Esophagus muscularis mucosa (tissue), 4 donors: ENCODE results near the gene CCNY. TPM values are rescaled to one million over a fixed set of nuclear protein-coding genes. Genes with fewer than 3 reads are reported as not detected.

ENCODE experiments used
- DNase-seq: peaks from one replicate; pipeline ENCODE4 v3.0.0-alpha.2; 2017; ENCODE audit errors: extremely low spot score
- H3K27ac ChIP-seq, 4 donors: fragments of 200-600 bp; sonication (generic); replicated peaks in 1 of 4; 1 replicate in 3 of 4; 2 replicates in 1 of 4; pipeline ENCODE4 v1.5.1; 2016 to 2019; ENCODE audit warnings: mild to moderate bottlenecking in 1 of 4
- H3K27me3 ChIP-seq, 4 donors: fragments of 200-600 bp; sonication (generic); one replicate each; pipeline versions ENCODE4 v1.5.1 to v1.6.0; 2016 to 2019
- H3K36me3 ChIP-seq, 4 donors: fragments of 200-600 bp; sonication (generic); one replicate each; pipeline ENCODE4 v1.5.1; 2016 to 2019
- H3K4me1 ChIP-seq, 4 donors: fragments of 200-600 bp; sonication (generic); one replicate each; pipeline ENCODE4 v1.5.1; 2016 to 2019
- H3K4me3 ChIP-seq, 4 donors: fragments of 200-600 bp; sonication (generic); 1 replicate in 2 of 4; 2 replicates in 2 of 4; pipeline ENCODE4 v1.5.1; 2016 to 2019; ENCODE audit warnings: mild to moderate bottlenecking in 4 of 4, moderate library complexity in 1 of 4
- H3K9me3 ChIP-seq, 4 donors: fragments of 200-600 bp; sonication (generic); 1 replicate in 3 of 4; 2 replicates in 1 of 4; pipeline ENCODE4 v1.5.1; 2016 to 2019
- CTCF ChIP-seq, 3 experiments: fragments of 200-600 bp in 2 of 3; fragments of 450-650 bp in 1 of 3; sonication (generic) in 2 of 3; IDR thresholded peaks; one replicate each; pipeline ENCODE4 v1.5.1; 2017 to 2019; ENCODE audit warnings: antibody characterized with exemption in 3 of 3, mild to moderate bottlenecking in 2 of 3, moderate library complexity in 1 of 3
- EP300 ChIP-seq: sonication (generic); formaldehyde crosslinking; IDR thresholded peaks from one replicate; pipeline ENCODE4 v1.6.1; 2017; ENCODE audit warnings: antibody characterized with exemption
- POLR2A ChIP-seq: fragments of 450-650 bp; IDR thresholded peaks from one replicate; pipeline ENCODE4 v1.6.1; 2017; ENCODE audit warnings: antibody characterized with exemption, moderate library complexity, mild to moderate bottlenecking, low read depth
- POLR2AphosphoS5 ChIP-seq, 2 donors: sonication (generic); formaldehyde crosslinking; IDR thresholded peaks; one replicate each; pipeline ENCODE4 v1.6.1; 2017; ENCODE audit warnings: antibody characterized with exemption in 2 of 2
- WGBS: methylation state at CpG from one replicate; pipeline ENCODE4 v1.1.5; 2018; 5-methylcytosine and 5-hydroxymethylcytosine counted together
- intact Hi-C: fragments of 100-400 bp; cut with DNase I; formaldehyde crosslinking; loops from one replicate; pipeline ENCODE4 v1.15.1; 2023
- total RNA-seq, 4 donors: library from RNA; depleted of rRNA; stranded (reverse); fragments of >200 nt; gene quantifications; one replicate each; pipeline versions ENCODE4 v1.1.0 to v1.2.1, GENCODE V29; 2016

Gene CCNY
- total RNA-seq, 4 donors from 2014 or later, result 36.6 to 53.5 (median 47.0) TPM

GRCh38 chr10:35440016-35440415, 103.7 kb downstream of the CCNY start:
- Histone ChIP-seq H3K27me3 (no peaks in the 10 kb centered on the region), H3K9me3 (peaks cover 0 to 34% (median 14%) of the 10 kb centered on the region in 4 donors), H3K27ac (no peak overlapping the region), H3K4me3 (no peak overlapping the region), H3K4me1 (peaks cover 0 to 18% (median 12%) of the 10 kb centered on the region in 4 donors), H3K36me3 (no peaks in the 10 kb centered on the region)
- no peak for TF ChIP-seq POLR2AphosphoS5 (IDR thresholded peaks at IDR 0.05)
- TF ChIP-seq POLR2A, result no peak
- no peak for TF ChIP-seq CTCF (IDR thresholded peaks at IDR 0.05)
- TF ChIP-seq EP300, result no peak
- DNase-seq, result no peak
- 88% methylated on average over 2 of the region's 2 CpGs for WGBS
- intact Hi-C loops, result no loop called here

- Histone ChIP-seq H3K4me3 (no peak overlapping the region), H3K27me3 (no peaks in the 10 kb centered on the region), H3K9me3 (peaks cover 0 to 34% (median 14%) of the 10 kb centered on the region in 4 donors), H3K27ac (no peak overlapping the region), H3K4me1 (peaks cover 8 to 35% (median 23%) of the 10 kb centered on the region in 4 donors), H3K36me3 (no peaks in the 10 kb centered on the region)
- TF ChIP-seq POLR2AphosphoS5 (IDR thresholded peaks at IDR 0.05) (no peak), CTCF (IDR thresholded peaks at IDR 0.05) (no peak)
- DNase-seq, result no peak
- intact Hi-C loops, result no loop called here
- 71% methylated on average over 1 of the region's 1 CpG for WGBS
These were observed 105.7 kb downstream of the CCNY start for GRCh38 chr10:35442028-35442427.

- TF ChIP-seq CTCF (IDR thresholded peaks at IDR 0.05), result no peak
These were observed 106.3 kb downstream of the CCNY start for GRCh38 chr10:35442592-35442991.

GRCh38 chr10:35443858-35444257, 107.5 kb downstream of the CCNY start:
- TF ChIP-seq CTCF (IDR thresholded peaks at IDR 0.05), result no peak
- no peak for TF ChIP-seq EP300
- no peak for TF ChIP-seq POLR2A
- no peak for TF ChIP-seq POLR2AphosphoS5 (IDR thresholded peaks at IDR 0.05)
- Histone ChIP-seq H3K4me3 (no peak overlapping the region), H3K27ac (no peak overlapping the region), H3K9me3 (peaks cover 0 to 30% (median 14%) of the 10 kb centered on the region in 4 donors), H3K4me1 (peaks cover 26 to 53% (median 41%) of the 10 kb centered on the region in 4 donors), H3K27me3 (no peaks in the 10 kb centered on the region), H3K36me3 (no peaks in the 10 kb centered on the region)
- DNase-seq, result no peak
- WGBS, result 100% methylated on average over 2 of the region's 3 CpGs
- intact Hi-C loops, result no loop called here

More at GRCh38 chr10:35442592-35442991, 106.3 kb downstream of the CCNY start:
- Histone ChIP-seq H3K36me3 (no peaks in the 10 kb centered on the region), H3K27ac (no peak overlapping the region), H3K27me3 (no peaks in the 10 kb centered on the region), H3K9me3 (peaks cover 0 to 34% (median 14%) of the 10 kb centered on the region in 4 donors), H3K4me3 (no peak overlapping the region), H3K4me1 (peaks cover 14 to 41% (median 28%) of the 10 kb centered on the region in 4 donors)
- 94% methylated on average over 4 of the region's 4 CpGs for WGBS
- DNase-seq, result no peak
- intact Hi-C loops, result no loop called here

- Histone ChIP-seq H3K27ac (peak overlapping the region in 1 of 4 donors; percentile 11), H3K4me1 (peaks cover 41 to 63% (median 50%) of the 10 kb centered on the region in 4 donors), H3K4me3 (no peak overlapping the region), H3K9me3 (peaks cover 0 to 23% (median 14%) of the 10 kb centered on the region in 4 donors), H3K27me3 (no peaks in the 10 kb centered on the region), H3K36me3 (no peaks in the 10 kb centered on the region)
- 86% methylated on average over 4 of the region's 4 CpGs for WGBS
- DNase-seq, result no peak
- intact Hi-C loops, result no loop called here
- TF ChIP-seq POLR2AphosphoS5 (IDR thresholded peaks at IDR 0.05), result no peak
- TF ChIP-seq CTCF (IDR thresholded peaks at IDR 0.05), result no peak
- no peak for TF ChIP-seq POLR2A
These were observed 109.0 kb downstream of the CCNY start for GRCh38 chr10:35445150-35445884.
